Osteocyte (in vitro differentiated cells): Measurements from ENCODE around the gene CENPO. TPM values are rescaled to one million over a fixed set of nuclear protein-coding genes. Genes with fewer than 3 reads are reported as not detected.

Experiments
- DNase-seq: peaks from one replicate; pipeline ENCODE4 v3.0.0; 2021; ENCODE audit warnings: mixed read lengths; ENCODE audit not compliant: unreplicated experiment; ENCODE audit errors: extremely low spot score
- H3K27ac Mint-ChIP-seq: one replicate; pipeline ENCODE4 v1.8.0; 2021; ENCODE audit warnings: mild to moderate bottlenecking, mixed read lengths; ENCODE audit not compliant: unreplicated experiment
- H3K27me3 Mint-ChIP-seq: one replicate; pipeline ENCODE4 v1.8.0; 2021; ENCODE audit warnings: mixed read lengths; ENCODE audit not compliant: unreplicated experiment
- H3K36me3 Mint-ChIP-seq: one replicate; pipeline ENCODE4 v1.8.0; 2021; ENCODE audit warnings: mixed read lengths; ENCODE audit not compliant: unreplicated experiment
- H3K4me1 Mint-ChIP-seq: one replicate; pipeline ENCODE4 v1.8.0; 2021; ENCODE audit warnings: mixed read lengths; ENCODE audit not compliant: unreplicated experiment
- H3K4me3 Mint-ChIP-seq: one replicate; pipeline ENCODE4 v1.8.0; 2021; ENCODE audit warnings: mild to moderate bottlenecking, moderate library complexity, mixed read lengths; ENCODE audit not compliant: unreplicated experiment
- H3K9me3 Mint-ChIP-seq: one replicate; pipeline ENCODE4 v1.8.0; 2021; ENCODE audit warnings: mixed read lengths; ENCODE audit not compliant: unreplicated experiment
- total RNA-seq: library from RNA; stranded (reverse); gene quantifications from 2 replicates; pipeline ENCODE4 v1.2.1, GENCODE V29; 2021
- TF ChIP-seq, protein P1 (sequence below): fragments of 200-600 bp; sonication (generic); IDR thresholded peaks from 2 replicates; pipeline ENCODE4 v1.5.0; 2021; ENCODE audit warnings: antibody characterized with exemption, mild to moderate bottlenecking, moderate library complexity

CENPO gene
- total RNA-seq, 1 donor from 2014 or later, result 12.8 TPM

GRCh38 chr2:24859968-24860600 is 66.9 kb downstream of the CENPO start:
- no peak overlapping the region for H3K27ac Mint-ChIP-seq
- peaks cover 53% of the 10 kb centered on the region for H3K4me1 Mint-ChIP-seq
- H3K9me3 Mint-ChIP-seq, result no peaks in the 10 kb centered on the region
- no peaks in the 10 kb centered on the region for H3K27me3 Mint-ChIP-seq
- H3K4me3 Mint-ChIP-seq, result no peak overlapping the region
- DNase-seq, result no peak
- peaks cover 2% of the 10 kb centered on the region for H3K36me3 Mint-ChIP-seq
- TF ChIP-seq, protein P1, sequence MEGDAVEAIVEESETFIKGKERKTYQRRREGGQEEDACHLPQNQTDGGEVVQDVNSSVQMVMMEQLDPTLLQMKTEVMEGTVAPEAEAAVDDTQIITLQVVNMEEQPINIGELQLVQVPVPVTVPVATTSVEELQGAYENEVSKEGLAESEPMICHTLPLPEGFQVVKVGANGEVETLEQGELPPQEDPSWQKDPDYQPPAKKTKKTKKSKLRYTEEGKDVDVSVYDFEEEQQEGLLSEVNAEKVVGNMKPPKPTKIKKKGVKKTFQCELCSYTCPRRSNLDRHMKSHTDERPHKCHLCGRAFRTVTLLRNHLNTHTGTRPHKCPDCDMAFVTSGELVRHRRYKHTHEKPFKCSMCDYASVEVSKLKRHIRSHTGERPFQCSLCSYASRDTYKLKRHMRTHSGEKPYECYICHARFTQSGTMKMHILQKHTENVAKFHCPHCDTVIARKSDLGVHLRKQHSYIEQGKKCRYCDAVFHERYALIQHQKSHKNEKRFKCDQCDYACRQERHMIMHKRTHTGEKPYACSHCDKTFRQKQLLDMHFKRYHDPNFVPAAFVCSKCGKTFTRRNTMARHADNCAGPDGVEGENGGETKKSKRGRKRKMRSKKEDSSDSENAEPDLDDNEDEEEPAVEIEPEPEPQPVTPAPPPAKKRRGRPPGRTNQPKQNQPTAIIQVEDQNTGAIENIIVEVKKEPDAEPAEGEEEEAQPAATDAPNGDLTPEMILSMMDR, result no peak

- H3K4me1 Mint-ChIP-seq, result peaks cover 48% of the 10 kb centered on the region
- no peaks in the 10 kb centered on the region for H3K9me3 Mint-ChIP-seq
- H3K27me3 Mint-ChIP-seq, result no peaks in the 10 kb centered on the region
- TF ChIP-seq, protein P1, result no peak
- H3K36me3 Mint-ChIP-seq, result peaks cover 2% of the 10 kb centered on the region
- H3K4me3 Mint-ChIP-seq, result no peak overlapping the region
- DNase-seq, result no peak
- H3K27ac Mint-ChIP-seq, result no peak overlapping the region
Measured at GRCh38 chr2:24860631-24861030, 67.4 kb downstream of the CENPO start.

- no peaks in the 10 kb centered on the region for H3K9me3 Mint-ChIP-seq
- peaks cover 39% of the 10 kb centered on the region for H3K4me1 Mint-ChIP-seq
- peaks cover 2% of the 10 kb centered on the region for H3K36me3 Mint-ChIP-seq
- H3K27ac Mint-ChIP-seq, result no peak overlapping the region
- TF ChIP-seq, protein P1, result no peak
- H3K27me3 Mint-ChIP-seq, result no peaks in the 10 kb centered on the region
- H3K4me3 Mint-ChIP-seq, result no peak overlapping the region
- DNase-seq, result no peak
Measured at GRCh38 chr2:24861500-24861899, 68.3 kb downstream of the CENPO start.

DNA sequence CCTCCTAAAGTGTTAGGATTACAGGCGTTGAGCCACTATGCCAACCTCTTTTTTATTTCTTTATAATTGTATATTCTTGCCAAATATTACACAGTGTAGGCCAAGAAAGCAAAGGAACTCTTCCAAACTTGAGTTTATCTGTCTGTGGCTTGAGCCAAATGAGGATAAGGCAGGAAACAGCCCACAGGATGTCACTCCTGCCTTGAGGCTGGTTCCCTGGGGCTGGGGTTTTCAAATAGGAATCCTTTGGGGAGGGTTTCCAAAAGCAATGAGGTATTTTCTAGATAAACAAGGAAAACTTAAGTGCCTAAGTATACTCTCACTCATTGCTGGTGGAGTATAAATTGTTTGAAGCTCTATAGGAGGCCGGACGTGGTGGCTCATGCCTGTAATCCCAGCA is 70.4 kb downstream of the CENPO start:
- DNase-seq, result no peak
- peaks cover 25% of the 10 kb centered on the region for H3K4me1 Mint-ChIP-seq
- peak overlapping the region; percentile 54 for H3K27ac Mint-ChIP-seq
- H3K27me3 Mint-ChIP-seq, result no peaks in the 10 kb centered on the region
- peaks cover 11% of the 10 kb centered on the region for H3K36me3 Mint-ChIP-seq
- H3K9me3 Mint-ChIP-seq, result peaks cover 4% of the 10 kb centered on the region
- no peak overlapping the region for H3K4me3 Mint-ChIP-seq
- TF ChIP-seq, protein P1, result no peak

- DNase-seq, result no peak
- H3K36me3 Mint-ChIP-seq, result peaks cover 16% of the 10 kb centered on the region
- H3K4me1 Mint-ChIP-seq, result peaks cover 32% of the 10 kb centered on the region
- no peaks in the 10 kb centered on the region for H3K27me3 Mint-ChIP-seq
- H3K9me3 Mint-ChIP-seq, result peaks cover 4% of the 10 kb centered on the region
- H3K4me3 Mint-ChIP-seq, result no peak overlapping the region
- no peak overlapping the region for H3K27ac Mint-ChIP-seq
- TF ChIP-seq, protein P1, result no peak
Measured at GRCh38 chr2:24866946-24867345, 73.7 kb downstream of the CENPO start.
